ENCODE results near the gene PRKAA1. TPM values are rescaled to one million over a fixed set of nuclear protein-coding genes. Genes with fewer than 3 reads are reported as not detected.

The PRKAA1 gene
- total and polyA plus RNA-seq, 2 of the 13 experiments (the other 11 are each of a cell fraction or from before 2014, with no cell fraction given), result 36.6 to 58.0 TPM

- TF ChIP-seq ZBTB14 (CRISPR knock-in tag; IDR thresholded peaks at IDR 0.05) (peak; percentile 49; the same call in 1 of the 2 replicates), PHF8 (CRISPR knock-in tag; IDR thresholded peaks at IDR 0.05) (no peak), ZSCAN29 (CRISPR knock-in tag; conservative IDR thresholded peaks at IDR 0.05) (no peak), KDM4B (CRISPR knock-in tag; IDR thresholded peaks at IDR 0.05) (no peak), ZFP36L2 (CRISPR knock-in tag; IDR thresholded peaks at IDR 0.05) (no peak), AFF4 (CRISPR knock-in tag; IDR thresholded peaks at IDR 0.05) (no peak), NCOR1 (IDR thresholded peaks at IDR 0.05; ENCODE audit: borderline replicate concordance, low read length) (no peak), ZNF546 (CRISPR knock-in tag; conservative IDR thresholded peaks at IDR 0.05) (0 out of 2 replicates have a peak, but pooled peaks have one; percentile 29), ZNF792 (CRISPR knock-in tag; IDR thresholded peaks at IDR 0.05) (no peak), IRX3 (CRISPR knock-in tag; IDR thresholded peaks at IDR 0.05; ENCODE audit: borderline replicate concordance, low read depth) (no peak), ESRRA (CRISPR knock-in tag; IDR thresholded peaks at IDR 0.05; ENCODE audit: low read depth) (no peak), RFX1 (IDR thresholded peaks at IDR 0.05) (no peak), MAZ (IDR thresholded peaks at IDR 0.05; ENCODE audit: borderline replicate concordance, low read depth, low read length) (peak; percentile 57; the same call in 1 of the 2 replicates), MAZ (CRISPR knock-in tag; IDR thresholded peaks at IDR 0.05; ENCODE audit: low read depth) (no peak), FOXC1 (CRISPR knock-in tag; IDR thresholded peaks at IDR 0.05; ENCODE audit: borderline replicate concordance) (no peak), ZNF552 (CRISPR knock-in tag; IDR thresholded peaks at IDR 0.05; ENCODE audit: borderline replicate concordance) (no peak; the same call in 1 of the 2 replicates), ATRX (CRISPR knock-in tag; IDR thresholded peaks at IDR 0.05; ENCODE audit: borderline replicate concordance) (no peak), TEAD3 (CRISPR knock-in tag; optimal IDR thresholded peaks at IDR 0.05; ENCODE audit: borderline replicate concordance) (no peak), CBFB (CRISPR knock-in tag; IDR thresholded peaks at IDR 0.05) (no peak), MYPOP (CRISPR knock-in tag; IDR thresholded peaks at IDR 0.05) (peak; percentile 49), ZNF34 (CRISPR knock-in tag; IDR thresholded peaks at IDR 0.05; ENCODE audit: borderline replicate concordance) (peak; percentile 16; the same call in 1 of the 2 replicates), HES4 (CRISPR knock-in tag; IDR thresholded peaks at IDR 0.05; ENCODE audit: borderline replicate concordance) (no peak), ZNF292 (CRISPR knock-in tag; IDR thresholded peaks at IDR 0.05; ENCODE audit: borderline replicate concordance, low read depth) (no peak), SAP130 (CRISPR knock-in tag; IDR thresholded peaks at IDR 0.05; ENCODE audit: low read depth) (peak; percentile 61; the same call in 1 of the 2 replicates), TSC22D2 (CRISPR knock-in tag; IDR thresholded peaks at IDR 0.05; ENCODE audit: borderline replicate concordance) (no peak), PAF1 (CRISPR knock-in tag; IDR thresholded peaks at IDR 0.05) (no peak)
Measured at GRCh38 chr5:40797273-40798011, 732 bp downstream of the PRKAA1 start (continued).

Data from HepG2 (cell line).